Panc1 (cell line): ENCODE data around the gene SH3PXD2A.

Experiments
- POLR2AphosphoS5 ChIP-seq: IDR thresholded peaks from 2 replicates; pipeline ENCODE4 v1.6.1; 2012; ENCODE audit warnings: mild to moderate bottlenecking, low read depth, low read length, moderate library complexity
- TF ChIP-seq, protein P1 (sequence below): fragments of 450-650 bp; IDR thresholded peaks from 2 replicates; pipeline ENCODE4 v1.5.1; 2017; ENCODE audit warnings: mild to moderate bottlenecking

GRCh38 chr10:103818105-103818504, 37.3 kb downstream of the SH3PXD2A start:
- TF ChIP-seq, protein P1, sequence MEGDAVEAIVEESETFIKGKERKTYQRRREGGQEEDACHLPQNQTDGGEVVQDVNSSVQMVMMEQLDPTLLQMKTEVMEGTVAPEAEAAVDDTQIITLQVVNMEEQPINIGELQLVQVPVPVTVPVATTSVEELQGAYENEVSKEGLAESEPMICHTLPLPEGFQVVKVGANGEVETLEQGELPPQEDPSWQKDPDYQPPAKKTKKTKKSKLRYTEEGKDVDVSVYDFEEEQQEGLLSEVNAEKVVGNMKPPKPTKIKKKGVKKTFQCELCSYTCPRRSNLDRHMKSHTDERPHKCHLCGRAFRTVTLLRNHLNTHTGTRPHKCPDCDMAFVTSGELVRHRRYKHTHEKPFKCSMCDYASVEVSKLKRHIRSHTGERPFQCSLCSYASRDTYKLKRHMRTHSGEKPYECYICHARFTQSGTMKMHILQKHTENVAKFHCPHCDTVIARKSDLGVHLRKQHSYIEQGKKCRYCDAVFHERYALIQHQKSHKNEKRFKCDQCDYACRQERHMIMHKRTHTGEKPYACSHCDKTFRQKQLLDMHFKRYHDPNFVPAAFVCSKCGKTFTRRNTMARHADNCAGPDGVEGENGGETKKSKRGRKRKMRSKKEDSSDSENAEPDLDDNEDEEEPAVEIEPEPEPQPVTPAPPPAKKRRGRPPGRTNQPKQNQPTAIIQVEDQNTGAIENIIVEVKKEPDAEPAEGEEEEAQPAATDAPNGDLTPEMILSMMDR, result no peak
- no peak for TF ChIP-seq POLR2AphosphoS5
